ENCODE measurements around the gene PACRG.

GRCh38 chr6:163323705-163324104, 595.9 kb downstream of the PACRG start:
- TF ChIP-seq CTCF (IDR thresholded peaks at IDR 0.05) (no peak), TEAD4 (CRISPR knock-in tag; IDR thresholded peaks at IDR 0.05) (no peak), PREB (CRISPR knock-in tag; IDR thresholded peaks at IDR 0.05; ENCODE audit: borderline replicate concordance) (no peak), TEAD1 (CRISPR knock-in tag; IDR thresholded peaks at IDR 0.05) (no peak), GTF2I (CRISPR knock-in tag; conservative IDR thresholded peaks at IDR 0.05) (no peak), ZNF423 (CRISPR knock-in tag; IDR thresholded peaks at IDR 0.05) (no peak), ESRRA (CRISPR knock-in tag; IDR thresholded peaks at IDR 0.05; ENCODE audit: borderline replicate concordance) (no peak), NR1H2 (CRISPR knock-in tag; IDR thresholded peaks at IDR 0.05) (no peak), MLX (CRISPR knock-in tag; IDR thresholded peaks at IDR 0.05) (no peak)
- TF ChIP-seq, protein P1, sequence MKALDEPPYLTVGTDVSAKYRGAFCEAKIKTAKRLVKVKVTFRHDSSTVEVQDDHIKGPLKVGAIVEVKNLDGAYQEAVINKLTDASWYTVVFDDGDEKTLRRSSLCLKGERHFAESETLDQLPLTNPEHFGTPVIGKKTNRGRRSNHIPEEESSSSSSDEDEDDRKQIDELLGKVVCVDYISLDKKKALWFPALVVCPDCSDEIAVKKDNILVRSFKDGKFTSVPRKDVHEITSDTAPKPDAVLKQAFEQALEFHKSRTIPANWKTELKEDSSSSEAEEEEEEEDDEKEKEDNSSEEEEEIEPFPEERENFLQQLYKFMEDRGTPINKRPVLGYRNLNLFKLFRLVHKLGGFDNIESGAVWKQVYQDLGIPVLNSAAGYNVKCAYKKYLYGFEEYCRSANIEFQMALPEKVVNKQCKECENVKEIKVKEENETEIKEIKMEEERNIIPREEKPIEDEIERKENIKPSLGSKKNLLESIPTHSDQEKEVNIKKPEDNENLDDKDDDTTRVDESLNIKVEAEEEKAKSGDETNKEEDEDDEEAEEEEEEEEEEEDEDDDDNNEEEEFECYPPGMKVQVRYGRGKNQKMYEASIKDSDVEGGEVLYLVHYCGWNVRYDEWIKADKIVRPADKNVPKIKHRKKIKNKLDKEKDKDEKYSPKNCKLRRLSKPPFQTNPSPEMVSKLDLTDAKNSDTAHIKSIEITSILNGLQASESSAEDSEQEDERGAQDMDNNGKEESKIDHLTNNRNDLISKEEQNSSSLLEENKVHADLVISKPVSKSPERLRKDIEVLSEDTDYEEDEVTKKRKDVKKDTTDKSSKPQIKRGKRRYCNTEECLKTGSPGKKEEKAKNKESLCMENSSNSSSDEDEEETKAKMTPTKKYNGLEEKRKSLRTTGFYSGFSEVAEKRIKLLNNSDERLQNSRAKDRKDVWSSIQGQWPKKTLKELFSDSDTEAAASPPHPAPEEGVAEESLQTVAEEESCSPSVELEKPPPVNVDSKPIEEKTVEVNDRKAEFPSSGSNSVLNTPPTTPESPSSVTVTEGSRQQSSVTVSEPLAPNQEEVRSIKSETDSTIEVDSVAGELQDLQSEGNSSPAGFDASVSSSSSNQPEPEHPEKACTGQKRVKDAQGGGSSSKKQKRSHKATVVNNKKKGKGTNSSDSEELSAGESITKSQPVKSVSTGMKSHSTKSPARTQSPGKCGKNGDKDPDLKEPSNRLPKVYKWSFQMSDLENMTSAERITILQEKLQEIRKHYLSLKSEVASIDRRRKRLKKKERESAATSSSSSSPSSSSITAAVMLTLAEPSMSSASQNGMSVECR (CRISPR knock-in tag; IDR thresholded peaks at IDR 0.05; ENCODE audit: borderline replicate concordance): no peak
